GM19035 (cell line): ENCODE results near the gene MFRP.

ENCODE experiments used
- ATAC-seq: cut with Tn5 transposase; IDR thresholded peaks from one replicate; pipeline ENCODE4 v1.9.1; 2021; ENCODE audit not compliant: unreplicated experiment

The MFRP gene

DNA sequence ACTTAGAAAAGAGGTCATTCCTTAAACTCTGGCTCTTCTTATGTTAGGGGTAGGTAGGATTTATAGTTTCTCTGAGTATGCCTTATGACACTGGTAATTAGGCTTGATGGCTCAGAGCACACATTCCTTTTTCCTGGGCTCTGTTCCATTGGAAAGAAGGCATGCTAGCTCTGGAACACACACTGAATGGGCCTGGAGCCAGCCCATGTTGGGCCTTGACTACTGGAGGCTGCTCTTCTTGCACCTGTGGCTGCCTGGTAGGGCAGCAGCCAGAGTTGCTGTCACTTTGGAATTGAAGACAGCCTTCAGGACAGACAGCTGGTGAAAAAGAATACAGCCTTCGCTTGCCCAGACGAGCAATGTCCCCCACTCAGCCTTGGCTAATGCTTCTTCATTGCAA, 47.8 kb downstream of the MFRP start:
- no peak for ATAC-seq

DNA sequence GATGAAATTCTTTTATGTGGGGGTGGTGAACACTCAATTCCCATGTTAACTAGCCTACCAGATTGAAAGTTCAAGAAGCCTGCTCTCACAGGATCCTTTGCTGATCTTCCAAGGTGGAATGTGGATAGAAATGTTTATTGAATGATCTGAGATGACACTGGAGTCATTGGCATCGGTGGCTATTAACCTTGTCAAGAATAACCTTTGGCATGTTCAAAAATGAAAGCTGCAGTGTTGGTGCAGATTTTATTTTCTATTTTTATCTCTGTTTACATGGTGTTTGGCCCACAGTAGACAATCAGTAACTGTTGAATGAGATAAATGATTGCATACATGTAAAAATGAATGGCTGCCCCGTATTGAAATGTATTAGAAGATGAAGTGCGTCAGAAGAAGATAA, 48.6 kb downstream of the MFRP start:
- no peak for ATAC-seq

DNA sequence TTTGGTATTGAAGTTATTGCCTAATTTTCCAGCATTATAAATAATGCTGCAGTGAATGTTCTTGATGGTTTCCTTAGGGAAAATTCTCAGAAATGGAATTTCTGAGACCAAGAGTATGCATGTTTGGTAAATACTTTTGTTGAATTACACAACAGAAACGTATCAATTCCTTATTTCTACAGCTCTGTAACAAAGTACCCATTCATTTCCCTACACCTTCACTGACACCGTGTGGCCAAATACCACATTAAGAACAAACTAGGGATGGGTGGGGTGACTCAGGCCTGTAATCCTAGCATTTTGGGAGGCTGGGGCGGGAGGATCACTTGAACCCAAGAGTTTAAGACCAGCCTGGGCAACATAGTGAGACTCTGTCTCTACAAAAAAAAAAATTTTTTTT, 51.3 kb downstream of the MFRP start:
- no peak for ATAC-seq

DNA sequence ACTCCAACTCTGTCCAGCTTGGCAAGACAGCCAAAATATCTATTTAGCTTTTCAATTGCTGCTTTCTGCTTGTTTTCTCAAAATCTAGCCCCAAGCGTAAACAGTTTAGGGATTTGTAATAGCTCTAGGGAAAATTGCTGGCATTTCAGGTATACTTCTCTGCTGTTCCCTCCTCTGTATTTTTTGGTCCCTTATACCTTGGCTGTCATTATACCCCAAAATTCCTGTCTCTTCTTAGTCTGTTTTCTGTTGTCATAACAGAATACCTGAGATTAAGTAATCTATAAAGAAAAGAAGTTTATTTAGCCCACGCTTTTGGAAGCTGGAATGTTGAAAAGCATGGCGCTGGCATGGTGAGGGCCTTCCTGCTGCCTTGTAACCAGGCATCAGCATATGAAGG, 53.0 kb downstream of the MFRP start:
- ATAC-seq: no peak

DNA sequence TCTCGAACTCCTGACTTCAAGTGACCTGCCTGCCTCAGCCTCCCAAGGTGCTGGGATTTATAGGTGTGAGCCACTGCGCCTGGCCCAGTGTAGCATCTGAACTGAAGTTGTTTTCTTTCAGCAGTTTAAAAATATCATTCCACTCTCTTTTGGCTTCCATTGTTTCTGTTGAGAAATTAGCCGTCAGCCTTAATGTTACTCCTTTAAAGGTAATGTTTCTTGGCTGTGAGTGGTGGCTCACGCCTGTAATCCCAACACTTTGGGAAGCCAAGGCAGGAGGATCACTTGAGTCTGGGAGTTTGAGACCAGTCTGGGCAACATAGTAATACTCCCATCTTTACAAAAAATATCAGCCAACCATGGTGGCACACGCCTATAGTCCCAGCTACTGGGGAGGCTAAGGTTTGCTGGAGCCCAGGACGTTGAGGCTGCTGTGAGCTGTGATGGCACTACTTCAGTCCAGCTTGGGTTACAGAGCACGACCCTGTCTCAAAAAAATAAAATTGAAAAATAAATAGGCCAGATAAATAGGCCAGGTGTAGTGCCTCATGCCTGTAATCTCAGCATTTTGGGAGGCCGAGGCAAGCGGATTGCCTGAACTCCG, 55.5 kb downstream of the MFRP start:
- ATAC-seq: no peak
